Calu3 (cell line): ENCODE measurements around the gene KAZN. TPM values are rescaled to one million over a fixed set of nuclear protein-coding genes. Genes with fewer than 3 reads are reported as not detected.

Source experiments
- BruUV-seq: library from RNA; stranded (reverse); fragments of 400-500 nt; replicated peaks from 2 replicates; lab custom pipeline; 2021; lab: Mats Ljungman, UMichigan
- CTCF ChIA-PET: fragments of 300-600 bp; sonication (Branson Sonifier 250); formaldehyde crosslinking; loops from one replicate; lab custom pipeline; 2022; ENCODE audit warnings: antibody characterized with exemption; lab: Charles Lee
- DNase-seq: peaks from one replicate; pipeline ENCODE4 v3.0.0; 2022
- H3K27ac Mint-ChIP-seq: one replicate; pipeline ENCODE4 v1.8.0; 2022; ENCODE audit warnings: mixed read lengths; ENCODE audit not compliant: unreplicated experiment
- H3K27me3 Mint-ChIP-seq: one replicate; pipeline ENCODE4 v1.8.0; 2022; ENCODE audit warnings: mixed read lengths; ENCODE audit not compliant: unreplicated experiment
- H3K36me3 Mint-ChIP-seq: one replicate; pipeline ENCODE4 v1.8.0; 2022; ENCODE audit warnings: mild to moderate bottlenecking, moderate library complexity, mixed read lengths; ENCODE audit not compliant: insufficient read depth, unreplicated experiment
- H3K4me1 Mint-ChIP-seq: one replicate; pipeline ENCODE4 v1.8.0; 2022; ENCODE audit warnings: mild to moderate bottlenecking, low read depth, mixed read lengths; ENCODE audit not compliant: unreplicated experiment
- H3K4me3 Mint-ChIP-seq: one replicate; pipeline ENCODE4 v1.8.0; 2022; ENCODE audit warnings: mild to moderate bottlenecking, low read depth, moderate library complexity, mixed read lengths; ENCODE audit not compliant: unreplicated experiment
- H3K9me3 Mint-ChIP-seq: one replicate; pipeline ENCODE4 v1.8.0; 2022; ENCODE audit warnings: low read depth, mixed read lengths; ENCODE audit not compliant: unreplicated experiment
- CTCF ChIP-seq: fragments of 200-600 bp; IDR thresholded peaks from one replicate; pipeline ENCODE4 v1.8.0; 2022; ENCODE audit warnings: antibody characterized with exemption; ENCODE audit not compliant: unreplicated experiment
- intact Hi-C: fragments of 100-400 bp; cut with micrococcal nuclease; formaldehyde crosslinking; loops from one replicate; pipeline ENCODE4 v1.10.0; 2022; ENCODE audit not compliant: unreplicated experiment
- total RNA-seq: library from RNA; stranded (reverse); gene quantifications from 2 replicates; pipeline ENCODE4 v1.2.3, GENCODE V29; 2022

Gene KAZN
- total RNA-seq, 1 experiment from 2014 or later, result 3.6 TPM

GRCh38 chr1:15139654-15140350 lies 541.3 kb downstream of the KAZN start:
- no TSS peak for BruUV-seq
- no peak overlapping the region for H3K27ac Mint-ChIP-seq

DNA sequence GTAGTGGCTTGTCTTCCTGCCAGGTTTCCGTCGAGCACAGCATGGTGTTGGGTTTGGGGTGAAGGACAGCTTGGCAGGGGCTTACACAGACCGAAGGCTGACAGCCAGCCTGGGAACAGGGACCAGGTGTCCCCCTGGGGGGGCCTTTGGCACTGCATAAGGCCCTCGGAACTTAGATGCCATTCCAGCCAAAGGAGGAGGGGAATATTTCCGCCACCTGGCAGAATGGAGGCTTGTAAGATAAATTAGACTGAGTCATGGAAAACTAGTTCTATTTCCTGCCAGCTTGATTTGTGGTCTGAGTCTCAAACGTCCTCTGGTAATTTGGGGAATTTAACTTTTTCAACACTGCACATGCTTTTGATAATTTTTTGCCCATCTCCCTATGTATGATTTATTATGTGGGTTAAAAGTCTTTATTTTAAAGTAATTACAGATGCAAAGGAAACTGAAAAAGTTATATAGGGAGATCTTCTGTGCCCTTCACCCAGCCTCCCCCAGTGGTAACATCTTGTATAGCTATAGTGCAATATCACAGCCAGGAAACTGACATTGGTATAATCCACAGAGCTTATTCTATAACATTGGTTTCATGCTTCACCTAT lies 543.6 kb downstream of the KAZN start:
- no peak overlapping the region for H3K4me3 Mint-ChIP-seq
- H3K27ac Mint-ChIP-seq, result no peak overlapping the region
- H3K9me3 Mint-ChIP-seq, result no peaks in the 10 kb centered on the region
- no TSS peak for BruUV-seq
- CTCF ChIA-PET, result interaction anchor here (0.9 kb wide), 1 partner anchor 10 kb away, joined by 3 read pairs; no protein-coding TSS in a partner anchor
- H3K36me3 Mint-ChIP-seq, result peaks cover 11% of the 10 kb centered on the region
- intact Hi-C loops, result no loop called here
- no peaks in the 10 kb centered on the region for H3K4me1 Mint-ChIP-seq
- H3K27me3 Mint-ChIP-seq, result no peaks in the 10 kb centered on the region
- DNase-seq, result no peak
- TF ChIP-seq CTCF, result no peak

More at GRCh38 chr1:15139654-15140350, 541.3 kb downstream of the KAZN start:
- H3K4me3 Mint-ChIP-seq, result no peak overlapping the region
- no peaks in the 10 kb centered on the region for H3K4me1 Mint-ChIP-seq
- H3K36me3 Mint-ChIP-seq, result peaks cover 11% of the 10 kb centered on the region
- peak; percentile 13 for DNase-seq
- no peak for TF ChIP-seq CTCF
- no peaks in the 10 kb centered on the region for H3K27me3 Mint-ChIP-seq
- CTCF ChIA-PET, result interaction anchor here (0.7 kb wide), 1 partner anchor 182 kb away, joined by 4 read pairs; no protein-coding TSS in a partner anchor
- intact Hi-C loops, result no loop called here
- no peaks in the 10 kb centered on the region for H3K9me3 Mint-ChIP-seq

GRCh38 chr1:15145327-15145726 lies 546.8 kb downstream of the KAZN start:
- intact Hi-C loops, result no loop called here
- H3K9me3 Mint-ChIP-seq, result no peaks in the 10 kb centered on the region
- no peak for DNase-seq
- H3K4me3 Mint-ChIP-seq, result no peak overlapping the region
- peaks cover 9% of the 10 kb centered on the region for H3K4me1 Mint-ChIP-seq
- H3K36me3 Mint-ChIP-seq, result peaks cover 6% of the 10 kb centered on the region
- BruUV-seq, result no TSS peak
- CTCF ChIA-PET, result no interaction called here
- H3K27me3 Mint-ChIP-seq, result no peaks in the 10 kb centered on the region
- TF ChIP-seq CTCF, result no peak
- H3K27ac Mint-ChIP-seq, result no peak overlapping the region

- intact Hi-C loops, result no loop called here
- BruUV-seq, result no TSS peak
- DNase-seq, result no peak
These were observed 547.7 kb downstream of the KAZN start for GRCh38 chr1:15146142-15146680.

More at GRCh38 chr1:15146142-15146680, 547.7 kb downstream of the KAZN start:
- Mint-ChIP-seq H3K27me3 (no peaks in the 10 kb centered on the region), H3K27ac (no peak overlapping the region), H3K36me3 (peaks cover 6% of the 10 kb centered on the region), H3K4me1 (peaks cover 18% of the 10 kb centered on the region), H3K4me3 (no peak overlapping the region), H3K9me3 (no peaks in the 10 kb centered on the region)
- CTCF ChIA-PET, result no interaction called here
- no peak for TF ChIP-seq CTCF
